HG03097 (cell line): ENCODE measurements around the gene OPRL1.

Experiments
- ATAC-seq: cut with Tn5 transposase; IDR thresholded peaks from one replicate; pipeline ENCODE4 v1.9.1; 2021; ENCODE audit not compliant: unreplicated experiment, low FRiP score

The OPRL1 gene

GRCh38 chr20:64101731-64102621 is 22.1 kb downstream of the OPRL1 start:
- ATAC-seq, result no peak

- ATAC-seq, result no peak
These were observed 22.9 kb downstream of the OPRL1 start for GRCh38 chr20:64102647-64103354.

- no peak for ATAC-seq
These were observed 24.2 kb downstream of the OPRL1 start for GRCh38 chr20:64103871-64104666.

- no peak for ATAC-seq
These were observed 25.0 kb downstream of the OPRL1 start for GRCh38 chr20:64104667-64105451.

- no peak for ATAC-seq
These were observed 26.1 kb downstream of the OPRL1 start for GRCh38 chr20:64105846-64106434.

GRCh38 chr20:64106435-64106961 is 26.6 kb downstream of the OPRL1 start:
- ATAC-seq, result no peak

GRCh38 chr20:64106981-64107735 is 27.3 kb downstream of the OPRL1 start, which contains the start of gene NPBWR2:
NPBWR2 (minus strand) TSS chr20:64107565; CDS start chr20:64106831, 734 bp downstream.
- ATAC-seq, result no peak

GRCh38 chr20:64107736-64108457 is 28.0 kb downstream of the OPRL1 start:
- no peak for ATAC-seq

- ATAC-seq, result no peak
These were observed 29.1 kb downstream of the OPRL1 start for GRCh38 chr20:64108731-64109681.

- ATAC-seq, result no peak
These were observed 30.0 kb downstream of the OPRL1 start for GRCh38 chr20:64109831-64110391.

- no peak for ATAC-seq
These were observed 30.7 kb downstream of the OPRL1 start for GRCh38 chr20:64110411-64111068.

GRCh38 chr20:64111841-64112641 is 32.2 kb downstream of the OPRL1 start:
- no peak for ATAC-seq

- ATAC-seq, result no peak
These were observed 33.0 kb downstream of the OPRL1 start for GRCh38 chr20:64112691-64113443.

GRCh38 chr20:64113444-64113775 is 33.5 kb downstream of the OPRL1 start:
- no peak for ATAC-seq
